GM12878 (cell line): ENCODE data around the gene TDRD10. TPM values are rescaled to one million over a fixed set of nuclear protein-coding genes. Genes with fewer than 3 reads are reported as not detected.

Source experiments
- ATAC-seq: fragments of 200-7000 bp; cut with Tn5 transposase; 3 replicates; pipeline ENCODE4 v1.9.1; 2020; ENCODE audit warnings: mild to moderate bottlenecking, moderate library complexity
- BruUV-seq: library from RNA; stranded (reverse); fragments of 400-500 nt; replicated peaks from 2 replicates; lab custom pipeline; 2021; lab: Mats Ljungman, UMichigan
- CTCF ChIA-PET: fragments of 300-600 bp; sonication (Branson Sonifier 250); formaldehyde crosslinking; extraction: SDS; loops from one replicate; lab custom pipeline; 2021; ENCODE audit warnings: inconsistent platforms; lab: Yijun Ruan, JAX
- POLR2A ChIA-PET: fragments of 350-600 bp; formaldehyde crosslinking; extraction: SDS; loops from one replicate; lab custom pipeline; 2021; ENCODE audit warnings: inconsistent platforms; lab: Charles Lee
- RAD21 ChIA-PET: fragments of 300-600 bp; sonication (Branson Sonifier 250); formaldehyde crosslinking; loops from one replicate; lab custom pipeline; 2023; ENCODE audit warnings: antibody characterized with exemption; ENCODE audit not compliant: unreplicated experiment; lab: Charles Lee
- SMC1A ChIA-PET: fragments of 300-600 bp; sonication (Branson Sonifier 250); formaldehyde crosslinking; loops from one replicate; lab custom pipeline; 2023; ENCODE audit not compliant: unreplicated experiment, uncharacterized antibody; lab: Charles Lee
- DNase-seq: peaks from one replicate; pipeline ENCODE4 v3.0.0-alpha.2; 2011; ENCODE audit warnings: low read depth, low spot score
- FAIRE-seq: peaks from 3 replicates; lab custom pipeline; 2011; peaks lifted over from hg19 to GRCh38; lab: Jason Lieb, UNC
- H2AFZ ChIP-seq: 2 replicates; pipeline ENCODE4 v1.6.0; 2011; ENCODE audit warnings: low read depth, low read length, control low read depth; ENCODE audit not compliant: control insufficient read depth
- H3K27ac ChIP-seq: 2 replicates; pipeline ENCODE4 v1.5.1; 2011; ENCODE audit warnings: control low read depth; ENCODE audit not compliant: control insufficient read depth, insufficient read depth
- H3K27me3 ChIP-seq, 2 experiments: replicated peaks in 1 of 2; 2 replicates each; pipeline versions ENCODE4 v1.6.0 to v1.6.1; 2011; ENCODE audit warnings: low read length in 1 of 2; ENCODE audit not compliant: control insufficient read depth in 2 of 2, insufficient read depth in 2 of 2
- H3K36me3 ChIP-seq, 2 experiments: 2 replicates each; pipeline ENCODE4 v1.5.1; 2011; ENCODE audit warnings: low read length in 1 of 2; ENCODE audit not compliant: control insufficient read depth in 2 of 2, insufficient read depth in 2 of 2
- H3K4me1 ChIP-seq: 2 replicates; pipeline ENCODE4 v1.6.1; 2011; ENCODE audit warnings: mild to moderate bottlenecking, low read length, moderate library complexity, mixed read lengths; ENCODE audit not compliant: control insufficient read depth, insufficient read depth
- H3K4me2 ChIP-seq: 2 replicates; pipeline ENCODE4 v1.6.0; 2011; ENCODE audit warnings: control low read depth; ENCODE audit not compliant: control insufficient read depth, insufficient read depth
- H3K4me3 ChIP-seq: fragments of 200-600 bp; sonication (generic); 2 replicates; pipeline ENCODE4 v1.5.1; 2016
- H3K79me2 ChIP-seq: 2 replicates; pipeline ENCODE4 v1.6.0; 2011; ENCODE audit warnings: low read length; ENCODE audit not compliant: control insufficient read depth, insufficient read depth
- H3K9ac ChIP-seq: 2 replicates; pipeline ENCODE4 v1.8.0; 2011; ENCODE audit warnings: low read length, control low read depth, mixed read lengths; ENCODE audit not compliant: control insufficient read depth, insufficient read depth
- H3K9me3 ChIP-seq: replicated peaks from 3 replicates; pipeline ENCODE4 v1.5.1; 2011; ENCODE audit warnings: mild to moderate bottlenecking, low read length; ENCODE audit not compliant: control insufficient read depth, insufficient read depth
- H4K20me1 ChIP-seq: 2 replicates; pipeline ENCODE4 v1.6.0; 2011; ENCODE audit not compliant: control insufficient read depth, insufficient read depth
- ATF2 ChIP-seq: IDR thresholded peaks from 2 replicates; pipeline ENCODE4 v1.6.1; 2012; ENCODE audit warnings: low read length, inconsistent platforms
- GABPA ChIP-seq: IDR thresholded peaks from 2 replicates; pipeline ENCODE4 v1.6.1; 2014; ENCODE audit warnings: antibody characterized with exemption, low read depth, mild to moderate bottlenecking, inconsistent platforms
- JUNB ChIP-seq: IDR thresholded peaks from 2 replicates; pipeline ENCODE4 v1.6.1; 2016; ENCODE audit warnings: antibody characterized with exemption, mild to moderate bottlenecking
- KAT2A ChIP-seq: conservative IDR thresholded peaks from 2 replicates; pipeline ENCODE4 v1.6.1; 2011; ENCODE audit warnings: low read depth, low read length; ENCODE audit not compliant: control insufficient read depth
- PKNOX1 ChIP-seq: fragments of 450-650 bp; IDR thresholded peaks from 2 replicates; pipeline ENCODE4 v1.6.1; 2016; ENCODE audit warnings: mild to moderate bottlenecking
- SMAD5 ChIP-seq: IDR thresholded peaks from 2 replicates; pipeline ENCODE4 v1.6.1; 2016; ENCODE audit warnings: antibody characterized with exemption, low read depth
- SREBF2 ChIP-seq: IDR thresholded peaks from 2 replicates; pipeline ENCODE4 v1.6.1; 2012; ENCODE audit warnings: mild to moderate bottlenecking, low read length
- SUZ12 ChIP-seq: fragments of 200-600 bp; sonication (generic); IDR thresholded peaks from one replicate; pipeline ENCODE4 v1.6.1; 2018; ENCODE audit warnings: antibody characterized with exemption, mild to moderate bottlenecking; ENCODE audit not compliant: unreplicated experiment
- TAF1 ChIP-seq: IDR thresholded peaks from 2 replicates; pipeline ENCODE4 v1.6.1; 2011; ENCODE audit warnings: mild to moderate bottlenecking, low read depth, low read length, borderline replicate concordance
- TCF7 ChIP-seq: IDR thresholded peaks from 2 replicates; pipeline ENCODE4 v1.6.1; 2014; ENCODE audit warnings: antibody characterized with exemption, borderline replicate concordance
- WRNIP1 ChIP-seq: IDR thresholded peaks from 2 replicates; pipeline ENCODE4 v1.6.1; 2011; ENCODE audit warnings: low read depth, low read length, improper control_type of control experiment, borderline replicate concordance
- ZBTB11 ChIP-seq: fragments of 450-650 bp; formaldehyde crosslinking; IDR thresholded peaks from 2 replicates; pipeline ENCODE4 v1.5.0; 2022; ENCODE audit warnings: mild to moderate bottlenecking, missing genetic modification characterization
- ZNF274 ChIP-seq: IDR thresholded peaks from one replicate; pipeline ENCODE4 v1.8.0; 2011; ENCODE audit not compliant: insufficient read length, insufficient read depth
- ZSCAN29 ChIP-seq: fragments of 450-650 bp; IDR thresholded peaks from 2 replicates; pipeline ENCODE4 v1.6.1; 2017; ENCODE audit warnings: mild to moderate bottlenecking, moderate library complexity
- WGBS: methylation state at CpG from one replicate; pipeline ENCODE4 v1.1.6; 2016; ENCODE audit warnings: low lambda C conversion rate; ENCODE audit not compliant: insufficient replicate concordance, insufficient coverage; ENCODE audit errors: missing lambda C conversion rate; 5-methylcytosine and 5-hydroxymethylcytosine counted together
- in situ Hi-C: fragments of 300-500 bp; cut with MboI; formaldehyde crosslinking; loops from 9 replicates; pipeline ENCODE4 v1.14.3; 2018; ENCODE audit warnings: mixed read lengths
- intact Hi-C: fragments of 100-400 bp; cut with micrococcal nuclease; formaldehyde crosslinking; loops from one replicate; pipeline ENCODE4 v1.14.2; 2022; ENCODE audit not compliant: unreplicated experiment
- polyA plus RNA-seq, 11 experiments: library from polyadenylated mRNA; depleted of rRNA in 4 of 11; unstranded in 6 of 11; stranded (reverse) in 5 of 11; fragments of >200 nt; fragmentation: Nextera tagmentation in 4 of 11; fragmentation: Illumina TruSeq in 1 of 11; extraction: Ambion mirVana in 4 of 11; extraction: Trizol in 1 of 11; gene quantifications; 1 replicate in 1 of 11; 2 replicates in 10 of 11; pipeline versions ENCODE4 v1.2.1 to v1.2.3, GENCODE V29; 2011 to 2016; ENCODE audit warnings: inconsistent platforms in 2 of 11, missing spikeins in 2 of 11, low read depth in 1 of 11
- total RNA-seq, 4 experiments: library from RNA; depleted of rRNA in 3 of 4; stranded (reverse); fragments of >200 nt in 3 of 4; fragmentation: Illumina TruSeq in 1 of 4; extraction: Trizol in 1 of 4; gene quantifications; 2 replicates each; pipeline versions ENCODE4 v1.2.1 to v1.2.3, GENCODE V29; 2013 to 2021
- TF ChIP-seq, protein P1 (sequence below): fragments of 450-650 bp; IDR thresholded peaks from 2 replicates; pipeline ENCODE4 v1.6.1; 2017; ENCODE audit warnings: mild to moderate bottlenecking, low read depth, inconsistent platforms; ENCODE audit not compliant: poor library complexity, severe bottlenecking
- TF ChIP-seq, protein P2 (sequence below): fragments of 450-650 bp; conservative IDR thresholded peaks from 2 replicates; pipeline ENCODE4 v1.6.1; 2017; ENCODE audit warnings: mild to moderate bottlenecking, moderate library complexity

TDRD10 gene
- total and polyA plus RNA-seq, 10 of the 15 experiments (the other 5 are each of a cell fraction or from before 2014, with no cell fraction given) = not detected

DNA sequence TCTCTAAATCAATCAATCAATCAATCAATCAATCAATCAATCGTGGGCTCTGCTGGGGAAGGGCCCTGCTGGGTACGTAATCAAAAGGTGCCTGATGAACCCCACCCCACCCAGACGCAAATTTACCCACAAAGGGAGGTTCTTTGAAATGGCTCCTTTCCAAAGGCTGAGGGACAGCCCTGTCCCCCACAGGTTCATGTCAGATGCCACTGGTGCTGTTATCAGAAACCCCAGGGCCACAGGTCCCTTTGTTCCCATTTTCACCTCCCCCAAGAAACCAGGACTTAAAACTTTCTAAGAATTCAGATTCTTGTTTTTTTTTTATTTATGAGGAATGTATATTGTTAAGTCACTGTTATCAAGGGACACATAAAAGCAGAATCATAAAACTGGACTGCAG lies 79.7 kb downstream of the TDRD10 start:
- WGBS = 86% methylated on average over 3 of the region's 3 CpGs
- intact Hi-C loops = no loop called here
- Histone ChIP-seq H3K36me3 (peaks cover 45 to 49% of the 10 kb centered on the region in 2 experiments), H3K9me3 (no peaks in the 10 kb centered on the region), H3K27me3 (no peaks in the 10 kb centered on the region), H2AFZ (no peak overlapping the region), H3K27ac (no peak overlapping the region), H3K4me3 (no peak overlapping the region), H3K9ac (no peak overlapping the region), H4K20me1 (peaks cover 4% of the 10 kb centered on the region; the same call in 1 of the 2 replicates), H3K79me2 (no peaks in the 10 kb centered on the region), H3K4me2 (no peak overlapping the region), H3K4me1 (peaks cover 12% of the 10 kb centered on the region)
- SMC1A ChIA-PET = no interaction called here
- ATAC-seq (no peak), FAIRE-seq (no peak), DNase-seq (no peak)
- POLR2A ChIA-PET = no interaction called here
- in situ Hi-C loops = no loop called here
- CTCF ChIA-PET = interaction anchor here (1.3 kb wide), 1 partner anchor 22 kb away, joined by 3 read pairs; no protein-coding TSS in a partner anchor
- RAD21 ChIA-PET = no interaction called here
- BruUV-seq = no TSS peak
- TF ChIP-seq ZSCAN29 = no peak
- no peak for TF ChIP-seq WRNIP1
- TF ChIP-seq ZBTB11 (CRISPR knock-in tag) = no peak
- TF ChIP-seq SUZ12 = no peak
- TF ChIP-seq KAT2A = no peak
- TF ChIP-seq, protein P1, sequence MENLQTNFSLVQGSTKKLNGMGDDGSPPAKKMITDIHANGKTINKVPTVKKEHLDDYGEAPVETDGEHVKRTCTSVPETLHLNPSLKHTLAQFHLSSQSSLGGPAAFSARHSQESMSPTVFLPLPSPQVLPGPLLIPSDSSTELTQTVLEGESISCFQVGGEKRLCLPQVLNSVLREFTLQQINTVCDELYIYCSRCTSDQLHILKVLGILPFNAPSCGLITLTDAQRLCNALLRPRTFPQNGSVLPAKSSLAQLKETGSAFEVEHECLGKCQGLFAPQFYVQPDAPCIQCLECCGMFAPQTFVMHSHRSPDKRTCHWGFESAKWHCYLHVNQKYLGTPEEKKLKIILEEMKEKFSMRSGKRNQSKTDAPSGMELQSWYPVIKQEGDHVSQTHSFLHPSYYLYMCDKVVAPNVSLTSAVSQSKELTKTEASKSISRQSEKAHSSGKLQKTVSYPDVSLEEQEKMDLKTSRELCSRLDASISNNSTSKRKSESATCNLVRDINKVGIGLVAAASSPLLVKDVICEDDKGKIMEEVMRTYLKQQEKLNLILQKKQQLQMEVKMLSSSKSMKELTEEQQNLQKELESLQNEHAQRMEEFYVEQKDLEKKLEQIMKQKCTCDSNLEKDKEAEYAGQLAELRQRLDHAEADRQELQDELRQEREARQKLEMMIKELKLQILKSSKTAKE = no peak
- TF ChIP-seq ATF2 = no peak
- TF ChIP-seq GABPA = no peak
- TF ChIP-seq JUNB = no peak
- no peak for TF ChIP-seq PKNOX1
- no peak for TF ChIP-seq SMAD5
- no peak for TF ChIP-seq TAF1
- TF ChIP-seq, protein P2, sequence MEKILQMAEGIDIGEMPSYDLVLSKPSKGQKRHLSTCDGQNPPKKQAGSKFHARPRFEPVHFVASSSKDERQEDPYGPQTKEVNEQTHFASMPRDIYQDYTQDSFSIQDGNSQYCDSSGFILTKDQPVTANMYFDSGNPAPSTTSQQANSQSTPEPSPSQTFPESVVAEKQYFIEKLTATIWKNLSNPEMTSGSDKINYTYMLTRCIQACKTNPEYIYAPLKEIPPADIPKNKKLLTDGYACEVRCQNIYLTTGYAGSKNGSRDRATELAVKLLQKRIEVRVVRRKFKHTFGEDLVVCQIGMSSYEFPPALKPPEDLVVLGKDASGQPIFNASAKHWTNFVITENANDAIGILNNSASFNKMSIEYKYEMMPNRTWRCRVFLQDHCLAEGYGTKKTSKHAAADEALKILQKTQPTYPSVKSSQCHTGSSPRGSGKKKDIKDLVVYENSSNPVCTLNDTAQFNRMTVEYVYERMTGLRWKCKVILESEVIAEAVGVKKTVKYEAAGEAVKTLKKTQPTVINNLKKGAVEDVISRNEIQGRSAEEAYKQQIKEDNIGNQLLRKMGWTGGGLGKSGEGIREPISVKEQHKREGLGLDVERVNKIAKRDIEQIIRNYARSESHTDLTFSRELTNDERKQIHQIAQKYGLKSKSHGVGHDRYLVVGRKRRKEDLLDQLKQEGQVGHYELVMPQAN = no peak
- no peak for TF ChIP-seq SREBF2
- no peak for TF ChIP-seq TCF7
- no peak for TF ChIP-seq ZNF274
